D721Med (cell line): ENCODE measurements around the gene TNFAIP2.

Experiments
- DNase-seq: peaks from one replicate; pipeline ENCODE4 v3.0.0; 2011; ENCODE audit warnings: low spot score; ENCODE audit not compliant: insufficient read length
- FAIRE-seq: peaks from 2 replicates; lab custom pipeline; 2011; peaks lifted over from hg19 to GRCh38; lab: Jason Lieb, UNC
- CTCF ChIP-seq: IDR thresholded peaks from 2 replicates; pipeline ENCODE4 v1.5.1; 2012; ENCODE audit warnings: mild to moderate bottlenecking, control low read depth; ENCODE audit not compliant: insufficient read depth; ENCODE audit errors: missing control alignments

Gene TNFAIP2

GRCh38 chr14:103101257-103101962 lies 21.9 kb upstream of the TNFAIP2 start:
- TF ChIP-seq CTCF = no peak
- no peak for FAIRE-seq
- no peak for DNase-seq

- no peak for TF ChIP-seq CTCF
- DNase-seq (no peak), FAIRE-seq (no peak)
Observed at GRCh38 chr14:103101963-103102688, 21.1 kb upstream of the TNFAIP2 start.

- DNase-seq (no peak), FAIRE-seq (no peak)
Observed at GRCh38 chr14:103102689-103103260, 20.5 kb upstream of the TNFAIP2 start.

GRCh38 chr14:103103461-103104388 lies 19.5 kb upstream of the TNFAIP2 start:
- no peak for TF ChIP-seq CTCF
- DNase-seq = no peak
- no peak for FAIRE-seq

More at GRCh38 chr14:103102689-103103260, 20.5 kb upstream of the TNFAIP2 start:
- no peak for TF ChIP-seq CTCF

- no peak for FAIRE-seq
- TF ChIP-seq CTCF = no peak
- no peak for DNase-seq
Observed at GRCh38 chr14:103104389-103104653, 18.9 kb upstream of the TNFAIP2 start.

GRCh38 chr14:103104654-103105452 lies 18.4 kb upstream of the TNFAIP2 start:
- TF ChIP-seq CTCF = peak; percentile 75
- DNase-seq = peak; percentile 93
- FAIRE-seq = no peak
